Measurements from ENCODE around the gene MYL9. TPM values are rescaled to one million over a fixed set of nuclear protein-coding genes. Genes with fewer than 3 reads are reported as not detected.

Gene MYL9
- total and polyA plus RNA-seq, 4 donors = 0.98 to 27.0 (median 7.6) TPM

- H3K27me3 ChIP-seq (ENCODE audit: control insufficient read depth in 4 of 4, insufficient read depth in 4 of 4, low read length in 3 of 4) = no peaks in the 10 kb centered on the region
- peak overlapping the region in 1 of 2 donors; percentile 38 for H3K9ac ChIP-seq (ENCODE audit: low read depth in 1 of 2, low read length in 2 of 2)
- no peak overlapping the region for H3K27ac ChIP-seq (ENCODE audit: low read depth in 1 of 2, low read length in 2 of 2)
- WGBS = 58% methylated on average over 5 of the region's 5 CpGs
- peaks cover 0 to 2% (median under 1%) of the 10 kb centered on the region in 4 donors for H3K4me1 ChIP-seq (ENCODE audit: control insufficient read depth in 4 of 4, insufficient read depth in 4 of 4, low read length in 3 of 4)
- no peaks in the 10 kb centered on the region for H3K36me3 ChIP-seq (ENCODE audit: control insufficient read depth in 4 of 4, insufficient read depth in 3 of 4, low read depth in 1 of 4, low read length in 3 of 4)
- H3K9me3 ChIP-seq (ENCODE audit: control insufficient read depth in 4 of 4, low read length in 3 of 4) = no peaks in the 10 kb centered on the region
- no peak overlapping the region for H3K4me3 ChIP-seq (ENCODE audit: low read depth in 1 of 3, low read length in 3 of 3)
- no peak for DNase-seq (ENCODE audit: low spot score)
- no peak for TF ChIP-seq ZBTB33 (IDR thresholded peaks at IDR 0.05)
- no peak for TF ChIP-seq NR2F2 (IDR thresholded peaks at IDR 0.05)
- no peak for TF ChIP-seq FOXA2 (IDR thresholded peaks at IDR 0.05)
- TF ChIP-seq RAD21 (IDR thresholded peaks at IDR 0.05) = no peak
- no peak for TF ChIP-seq EGR1 (IDR thresholded peaks at IDR 0.05; ENCODE audit: low read depth in 2 of 2)
- no peak for TF ChIP-seq JUND (IDR thresholded peaks at IDR 0.05)
- no peak for TF ChIP-seq GABPA (IDR thresholded peaks at IDR 0.05 in 1 of 2, conservative IDR thresholded peaks at IDR 0.05 in 1 of 2)
- TF ChIP-seq HNF4A (conservative IDR thresholded peaks at IDR 0.05) = no peak
- TF ChIP-seq SP1 (IDR thresholded peaks at IDR 0.05) = no peak
- TF ChIP-seq, protein P1, sequence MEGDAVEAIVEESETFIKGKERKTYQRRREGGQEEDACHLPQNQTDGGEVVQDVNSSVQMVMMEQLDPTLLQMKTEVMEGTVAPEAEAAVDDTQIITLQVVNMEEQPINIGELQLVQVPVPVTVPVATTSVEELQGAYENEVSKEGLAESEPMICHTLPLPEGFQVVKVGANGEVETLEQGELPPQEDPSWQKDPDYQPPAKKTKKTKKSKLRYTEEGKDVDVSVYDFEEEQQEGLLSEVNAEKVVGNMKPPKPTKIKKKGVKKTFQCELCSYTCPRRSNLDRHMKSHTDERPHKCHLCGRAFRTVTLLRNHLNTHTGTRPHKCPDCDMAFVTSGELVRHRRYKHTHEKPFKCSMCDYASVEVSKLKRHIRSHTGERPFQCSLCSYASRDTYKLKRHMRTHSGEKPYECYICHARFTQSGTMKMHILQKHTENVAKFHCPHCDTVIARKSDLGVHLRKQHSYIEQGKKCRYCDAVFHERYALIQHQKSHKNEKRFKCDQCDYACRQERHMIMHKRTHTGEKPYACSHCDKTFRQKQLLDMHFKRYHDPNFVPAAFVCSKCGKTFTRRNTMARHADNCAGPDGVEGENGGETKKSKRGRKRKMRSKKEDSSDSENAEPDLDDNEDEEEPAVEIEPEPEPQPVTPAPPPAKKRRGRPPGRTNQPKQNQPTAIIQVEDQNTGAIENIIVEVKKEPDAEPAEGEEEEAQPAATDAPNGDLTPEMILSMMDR (IDR thresholded peaks at IDR 0.05; ENCODE audit: low read depth, low read length, missing input control) = no peak
- TF ChIP-seq RXRA (IDR thresholded peaks at IDR 0.05) = no peak
- TF ChIP-seq, protein P2, sequence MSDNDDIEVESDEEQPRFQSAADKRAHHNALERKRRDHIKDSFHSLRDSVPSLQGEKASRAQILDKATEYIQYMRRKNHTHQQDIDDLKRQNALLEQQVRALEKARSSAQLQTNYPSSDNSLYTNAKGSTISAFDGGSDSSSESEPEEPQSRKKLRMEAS (IDR thresholded peaks at IDR 0.05) = no peak
- no peak for TF ChIP-seq YY1 (IDR thresholded peaks at IDR 0.05)
- TF ChIP-seq TAF1 (conservative IDR thresholded peaks at IDR 0.05) = no peak
- TF ChIP-seq REST (IDR thresholded peaks at IDR 0.05) = no peak
- TF ChIP-seq HNF4G (IDR thresholded peaks at IDR 0.05) = no peak
- TF ChIP-seq, protein P3, sequence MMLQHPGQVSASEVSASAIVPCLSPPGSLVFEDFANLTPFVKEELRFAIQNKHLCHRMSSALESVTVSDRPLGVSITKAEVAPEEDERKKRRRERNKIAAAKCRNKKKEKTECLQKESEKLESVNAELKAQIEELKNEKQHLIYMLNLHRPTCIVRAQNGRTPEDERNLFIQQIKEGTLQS (IDR thresholded peaks at IDR 0.05) = no peak
- no peak for TF ChIP-seq FOXA1 (IDR thresholded peaks at IDR 0.05)
These were observed 58.6 kb downstream of the MYL9 start for GRCh38 chr20:36599912-36600345.

Small RNAs within 50 kb of the gene (small RNA-seq; reads per million reads assigned to genes)
- gene RF00017 = not detected

Other genes with a start within 250 kb of the MYL9 start
- gene DLGAP4, start 235.2 kb upstream of the MYL9 start, total RNA-seq = 10 to 100 TPM in 1 of 2 donors, 1 to 10 TPM in 1; 2.9 to 18.7 TPM
- 10 to 100 TPM in 1 of 2 donors, 1 to 10 TPM in 1; 7.6 to 14.9 TPM for gene DLGAP4, start 235.2 kb upstream of the MYL9 start, polyA plus RNA-seq
- gene TGIF2, start 32.1 kb downstream of the MYL9 start, total RNA-seq = 1 to 10 TPM; 4.8 to 7.9 TPM
- gene TGIF2, start 32.1 kb downstream of the MYL9 start, polyA plus RNA-seq = 1 to 10 TPM; 3.7 to 3.9 TPM
- 10 to 100 TPM; 58.9 to 83.5 TPM for gene RAB5IF, start 64.3 kb downstream of the MYL9 start, total RNA-seq
- 100 to 1,000 TPM; 167 to 170 TPM for gene RAB5IF, start 64.3 kb downstream of the MYL9 start, polyA plus RNA-seq
- 1 to 10 TPM in 1 of 2 donors, under 1 TPM in 1; 0.59 to 1.6 TPM for gene SLA2, start 104.7 kb downstream of the MYL9 start, total RNA-seq
- under 1 TPM; 0.18 to 0.24 TPM for gene SLA2, start 104.7 kb downstream of the MYL9 start, polyA plus RNA-seq
- gene NDRG3, start 204.6 kb downstream of the MYL9 start, total RNA-seq = 1 to 10 TPM; 5.4 to 6.3 TPM
- gene NDRG3, start 204.6 kb downstream of the MYL9 start, polyA plus RNA-seq = 1 to 10 TPM; 3.1 to 3.7 TPM
- gene DSN1, start 232.2 kb downstream of the MYL9 start, total RNA-seq = 10 to 100 TPM in 1 of 2 donors, 1 to 10 TPM in 1; 6.2 to 14.6 TPM
- gene DSN1, start 232.2 kb downstream of the MYL9 start, polyA plus RNA-seq = 1 to 10 TPM; 3.5 to 4.0 TPM

Data from liver (tissue), 10 donors.